IPS DF 6.9 (cell line): Measurements from ENCODE around the gene RIMBP2.

Experiments used
- DNase-seq: peaks from one replicate; pipeline ENCODE4 v3.0.0-alpha.2; 2013; ENCODE audit warnings: low read depth, low spot score
- H3K27ac ChIP-seq: one replicate; pipeline ENCODE4 v1.5.1; 2013; ENCODE audit warnings: low read length, control low read depth
- H3K27me3 ChIP-seq: 2 replicates; pipeline ENCODE4 v1.6.1; 2013; ENCODE audit warnings: mild to moderate bottlenecking, low read length; ENCODE audit not compliant: control insufficient read depth, insufficient read depth
- H3K36me3 ChIP-seq: 2 replicates; pipeline ENCODE4 v1.6.1; 2013; ENCODE audit warnings: low read length; ENCODE audit not compliant: control insufficient read depth, insufficient read depth
- H3K4me1 ChIP-seq: 2 replicates; pipeline ENCODE4 v1.6.1; 2013; ENCODE audit warnings: low read length; ENCODE audit not compliant: control insufficient read depth, insufficient read depth
- H3K4me3 ChIP-seq: 2 replicates; pipeline ENCODE4 v1.5.1; 2013; ENCODE audit warnings: mild to moderate bottlenecking, low read length
- H3K9me3 ChIP-seq: 2 replicates; pipeline ENCODE4 v1.6.1; 2013; ENCODE audit warnings: low read length, inconsistent platforms; ENCODE audit not compliant: control insufficient read depth, insufficient read depth
- WGBS: extraction: QIAGEN DNeasy Blood & Tissue Kit; methylation state at CpG from one replicate; pipeline ENCODE4 v1.1.7; 2013; ENCODE audit warnings: mixed read lengths, missing lambda C conversion rate; ENCODE audit not compliant: insufficient read length, insufficient coverage; 5-methylcytosine and 5-hydroxymethylcytosine counted together

The RIMBP2 gene

GRCh38 chr12:130675791-130676190 is 40.3 kb downstream of the RIMBP2 start:
- Histone ChIP-seq H3K27me3 (no peaks in the 10 kb centered on the region; the same call in 1 of the 2 replicates), H3K4me3 (no peak overlapping the region), H3K27ac (no peak overlapping the region), H3K9me3 (peaks cover 38% of the 10 kb centered on the region), H3K4me1 (no peaks in the 10 kb centered on the region), H3K36me3 (no peaks in the 10 kb centered on the region)
- DNase-seq: no peak
- no CpG with 5 or more reads among the region's 15 CpGs for WGBS

DNA sequence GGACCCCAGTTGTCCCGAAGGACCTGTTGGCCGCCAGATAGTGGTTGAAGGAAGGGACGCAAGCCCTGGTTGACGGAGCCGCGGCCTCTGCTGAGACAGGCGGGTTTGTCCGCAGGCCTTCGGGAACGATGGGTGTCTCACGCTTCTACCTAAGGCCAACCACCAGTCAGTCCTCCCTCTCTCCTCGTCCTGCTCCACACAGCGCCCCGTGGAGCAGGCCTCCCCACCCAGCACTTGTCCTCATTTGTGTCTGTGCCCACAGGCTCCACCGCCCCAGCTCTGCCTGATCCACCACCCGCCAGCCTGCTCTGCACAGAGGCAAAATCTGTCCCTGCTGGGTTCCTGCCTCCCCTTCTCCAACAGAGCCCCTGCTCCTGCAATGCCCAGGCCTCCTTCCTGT is 41.0 kb downstream of the RIMBP2 start:
- Histone ChIP-seq H3K27me3 (no peaks in the 10 kb centered on the region; the same call in 1 of the 2 replicates), H3K4me3 (no peak overlapping the region), H3K4me1 (no peaks in the 10 kb centered on the region), H3K9me3 (peaks cover 34% of the 10 kb centered on the region), H3K27ac (no peak overlapping the region), H3K36me3 (no peaks in the 10 kb centered on the region)
- WGBS: no CpG with 5 or more reads among the region's 16 CpGs
- DNase-seq: no peak

DNA sequence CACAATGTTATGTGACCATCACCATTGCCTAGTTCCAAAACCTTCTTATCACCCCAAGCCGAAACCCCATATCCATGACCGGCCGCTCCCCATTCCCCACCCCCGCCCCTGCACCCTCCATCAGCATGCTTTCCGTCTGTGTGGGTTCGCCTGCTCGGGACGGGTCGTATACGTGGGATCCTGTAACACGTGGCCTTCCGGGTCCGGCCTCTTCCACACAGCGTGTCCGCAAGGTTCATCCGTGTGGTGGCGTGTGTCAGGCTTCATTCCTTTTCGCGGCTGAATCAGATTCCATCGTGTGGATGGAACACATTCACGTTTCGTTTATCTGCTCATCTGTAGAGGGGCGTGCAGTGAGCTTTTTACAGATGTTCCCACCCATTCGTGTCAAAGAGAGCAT is 41.4 kb downstream of the RIMBP2 start:
- Histone ChIP-seq H3K27me3 (no peaks in the 10 kb centered on the region; the same call in 1 of the 2 replicates), H3K4me1 (no peaks in the 10 kb centered on the region), H3K9me3 (peaks cover 32% of the 10 kb centered on the region), H3K36me3 (no peaks in the 10 kb centered on the region), H3K4me3 (no peak overlapping the region), H3K27ac (no peak overlapping the region)
- no CpG with 5 or more reads among the region's 24 CpGs for WGBS
- no peak for DNase-seq

DNA sequence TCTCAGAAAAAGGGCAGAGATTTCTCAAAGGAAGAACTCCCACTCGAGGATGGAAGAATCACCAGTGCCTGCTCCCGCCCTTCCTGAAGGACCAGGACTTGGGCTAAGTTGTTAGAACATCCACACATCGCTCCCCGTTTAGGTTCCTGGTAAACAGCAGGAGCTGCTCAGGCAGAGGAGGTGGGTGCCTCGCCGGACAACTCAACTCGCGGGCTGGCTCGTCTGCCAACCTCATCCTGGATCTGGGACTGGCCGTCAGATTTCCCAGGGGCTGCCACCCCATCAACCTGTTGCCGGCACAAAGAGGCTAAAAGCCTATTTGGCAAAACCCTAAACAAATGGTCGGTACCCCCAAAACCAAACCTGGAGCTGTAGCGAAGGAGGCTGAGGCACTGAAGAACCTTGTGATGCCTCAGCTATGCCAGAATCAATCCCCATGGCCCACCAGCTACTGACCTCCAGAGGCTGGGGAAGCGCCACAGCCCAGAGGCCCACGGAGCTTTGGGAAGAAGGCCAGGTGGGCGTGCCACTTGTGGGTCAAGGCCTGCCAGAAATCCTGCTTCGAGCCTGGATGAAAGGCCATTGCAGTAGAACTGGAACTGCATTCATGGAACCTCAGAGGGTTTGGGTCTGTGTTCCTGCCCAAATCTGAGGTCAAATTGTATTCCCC is 42.9 kb downstream of the RIMBP2 start:
- Histone ChIP-seq H3K9me3 (peaks cover 33% of the 10 kb centered on the region), H3K4me3 (no peak overlapping the region), H3K36me3 (no peaks in the 10 kb centered on the region; the same call in 1 of the 2 replicates), H3K4me1 (no peaks in the 10 kb centered on the region), H3K27me3 (no peaks in the 10 kb centered on the region; the same call in 1 of the 2 replicates), H3K27ac (no peak overlapping the region)
- DNase-seq: no peak
- no CpG with 5 or more reads among the region's 17 CpGs for WGBS

DNA sequence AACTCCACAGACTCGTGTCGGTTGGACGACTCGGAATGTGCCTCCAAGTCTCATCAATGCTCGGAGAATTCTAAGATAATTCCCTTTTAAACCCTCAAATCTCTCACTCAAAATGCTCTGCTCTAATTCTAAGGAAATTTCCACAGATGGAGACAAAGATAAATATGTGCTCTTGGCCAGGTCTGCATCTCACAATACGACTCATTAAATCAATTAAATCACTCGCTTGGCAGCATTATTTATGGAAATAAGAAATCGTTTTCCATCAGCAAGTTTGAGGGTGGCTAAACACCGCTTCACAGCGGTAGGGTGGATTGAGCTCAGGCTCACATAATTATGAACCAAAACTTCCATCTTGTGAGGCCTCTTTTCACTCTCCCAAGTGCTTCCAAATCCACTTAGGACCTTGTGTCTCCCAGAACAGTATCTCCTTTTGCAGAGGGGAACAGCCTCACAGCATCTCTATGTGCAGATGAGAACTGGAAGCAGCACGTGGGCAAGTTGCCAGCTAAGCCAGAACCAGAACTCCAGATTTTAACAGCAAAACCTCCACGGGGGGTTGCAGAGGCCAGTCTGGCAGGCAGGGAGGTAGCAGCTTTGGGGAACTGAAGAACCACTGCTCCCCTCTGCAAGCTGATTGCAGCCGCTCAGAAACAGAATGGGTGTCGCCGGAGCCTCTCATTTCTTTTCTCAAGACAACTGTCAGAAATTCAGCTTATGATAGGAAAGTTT is 43.8 kb downstream of the RIMBP2 start:
- no peaks in the 10 kb centered on the region; the same call in 1 of the 2 replicates for H3K27me3 ChIP-seq
- no peak overlapping the region for H3K4me3 ChIP-seq
- no peaks in the 10 kb centered on the region for H3K4me1 ChIP-seq
- no peaks in the 10 kb centered on the region; the same call in 1 of the 2 replicates for H3K36me3 ChIP-seq
- H3K9me3 ChIP-seq: peaks cover 32% of the 10 kb centered on the region
- no peak overlapping the region for H3K27ac ChIP-seq
- no peak for DNase-seq
- no CpG with 5 or more reads among the region's 15 CpGs for whole genome bisulfite sequencing

GRCh38 chr12:130671556-130671955 is 44.5 kb downstream of the RIMBP2 start:
- peaks cover 29% of the 10 kb centered on the region for H3K9me3 ChIP-seq
- H3K4me1 ChIP-seq: no peaks in the 10 kb centered on the region
- WGBS: no CpG with 5 or more reads among the region's 5 CpGs
- no peaks in the 10 kb centered on the region; the same call in 1 of the 2 replicates for H3K27me3 ChIP-seq
- H3K36me3 ChIP-seq: no peaks in the 10 kb centered on the region; the same call in 1 of the 2 replicates
- no peak for DNase-seq
- H3K4me3 ChIP-seq: no peak overlapping the region
- no peak overlapping the region for H3K27ac ChIP-seq

DNA sequence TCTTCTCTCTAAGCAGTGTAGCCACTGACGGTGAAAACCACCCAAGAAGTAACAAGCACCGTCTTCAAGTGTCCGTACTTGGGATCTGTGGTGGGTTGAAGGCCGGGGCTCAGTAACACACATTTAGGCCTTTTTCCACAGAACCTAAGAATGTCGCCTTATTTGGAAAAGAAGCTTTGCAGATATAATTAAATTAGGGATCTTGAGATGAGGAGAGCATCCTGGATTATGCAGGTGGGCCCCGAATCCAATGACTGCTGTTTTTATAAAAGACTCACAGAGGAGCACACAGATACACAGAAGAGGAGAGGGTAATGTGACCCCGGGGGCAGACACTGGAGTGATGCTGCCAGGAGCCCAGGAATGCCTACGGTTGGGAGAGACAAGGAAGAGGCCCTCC is 46.3 kb downstream of the RIMBP2 start:
- H3K36me3 ChIP-seq: no peaks in the 10 kb centered on the region; the same call in 1 of the 2 replicates
- no CpG with 5 or more reads among the region's 8 CpGs for WGBS
- H3K27me3 ChIP-seq: no peaks in the 10 kb centered on the region; the same call in 1 of the 2 replicates
- DNase-seq: no peak
- no peaks in the 10 kb centered on the region for H3K4me1 ChIP-seq
- H3K4me3 ChIP-seq: no peak overlapping the region
- peaks cover 22% of the 10 kb centered on the region for H3K9me3 ChIP-seq
- no peak overlapping the region for H3K27ac ChIP-seq

DNA sequence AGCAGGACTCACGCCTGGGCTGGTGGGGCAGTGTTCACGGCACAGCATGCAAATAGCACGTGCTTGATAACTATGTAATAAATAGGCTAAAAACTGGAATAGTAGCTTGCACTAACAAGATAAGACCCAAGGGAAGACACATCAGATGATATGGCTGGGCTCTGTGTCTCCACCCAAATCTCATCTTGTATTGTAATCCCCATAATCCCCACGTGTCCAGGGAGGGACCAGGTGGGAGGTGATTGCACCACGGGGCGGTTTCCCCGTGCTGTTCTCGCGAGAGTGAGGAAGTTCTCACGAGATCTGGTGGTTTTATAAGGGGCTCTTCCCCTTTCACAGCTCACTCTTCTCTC is 46.9 kb downstream of the RIMBP2 start:
- no peaks in the 10 kb centered on the region; the same call in 1 of the 2 replicates for H3K36me3 ChIP-seq
- H3K4me3 ChIP-seq: no peak overlapping the region
- WGBS: no CpG with 5 or more reads among the region's 10 CpGs
- no peak for DNase-seq
- peaks cover 21% of the 10 kb centered on the region for H3K9me3 ChIP-seq
- H3K27me3 ChIP-seq: no peaks in the 10 kb centered on the region; the same call in 1 of the 2 replicates
- H3K4me1 ChIP-seq: no peaks in the 10 kb centered on the region
- no peak overlapping the region for H3K27ac ChIP-seq

DNA sequence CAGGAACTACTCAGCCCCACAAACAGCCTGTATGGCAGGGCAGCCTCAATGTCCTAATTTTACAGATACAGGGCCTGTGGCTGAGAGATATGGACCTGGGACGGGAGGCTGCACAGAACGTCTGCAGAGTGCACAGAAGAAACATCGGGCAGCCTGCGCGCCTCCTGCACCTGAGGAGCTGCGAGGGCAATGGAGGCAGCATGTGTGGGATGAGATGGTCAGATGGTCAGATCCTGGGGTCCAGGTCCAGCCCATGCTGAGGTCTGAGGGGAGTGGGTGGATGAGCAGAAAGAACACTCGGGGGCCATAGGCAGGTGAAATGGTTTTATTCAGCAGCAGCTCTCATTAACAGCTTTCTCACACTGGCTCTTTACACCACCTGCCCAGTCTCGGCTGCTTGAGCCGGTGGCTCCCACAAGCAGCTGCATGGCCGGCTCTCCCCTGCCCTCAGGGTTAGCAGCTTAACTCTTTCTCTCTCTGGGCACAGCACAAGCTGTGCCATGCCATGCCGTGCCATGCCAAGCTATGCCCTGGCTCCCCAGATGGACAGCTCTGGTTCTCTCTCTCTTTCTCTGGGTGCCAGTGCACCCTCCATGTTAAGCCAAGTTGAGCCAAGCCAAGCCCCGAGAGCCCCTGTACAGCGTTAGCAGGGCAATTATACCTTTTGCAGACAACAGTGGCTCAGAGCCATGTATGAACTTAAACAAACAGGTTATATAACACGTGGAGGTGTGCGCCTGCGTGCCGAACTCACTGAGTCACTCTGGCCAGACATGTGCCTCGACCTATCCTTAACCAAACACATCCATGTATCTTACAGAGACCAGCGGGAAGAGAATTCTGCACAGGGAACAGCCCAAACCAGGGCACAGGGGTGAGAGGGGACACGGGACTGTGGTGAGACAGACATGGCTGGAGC is 47.6 kb downstream of the RIMBP2 start:
- WGBS: no CpG with 5 or more reads among the region's 20 CpGs
- H3K4me1 ChIP-seq: no peaks in the 10 kb centered on the region
- H3K36me3 ChIP-seq: no peaks in the 10 kb centered on the region; the same call in 1 of the 2 replicates
- no peak overlapping the region for H3K4me3 ChIP-seq
- no peak for DNase-seq
- H3K27me3 ChIP-seq: no peaks in the 10 kb centered on the region; the same call in 1 of the 2 replicates
- H3K9me3 ChIP-seq: peaks cover 21% of the 10 kb centered on the region
- H3K27ac ChIP-seq: no peak overlapping the region

- Histone ChIP-seq H3K27me3 (no peaks in the 10 kb centered on the region; the same call in 1 of the 2 replicates), H3K36me3 (no peaks in the 10 kb centered on the region; the same call in 1 of the 2 replicates), H3K9me3 (peaks cover 18% of the 10 kb centered on the region), H3K4me3 (no peak overlapping the region), H3K4me1 (no peaks in the 10 kb centered on the region), H3K27ac (no peak overlapping the region)
- no CpG with 5 or more reads among the region's 7 CpGs for WGBS
- no peak for DNase-seq
Measured at GRCh38 chr12:130667421-130667960, 48.6 kb downstream of the RIMBP2 start.
